Measurements from ENCODE around the gene PRSS12.

Gene PRSS12

GRCh38 chr4:118373614-118374255 is 20.9 kb upstream of the PRSS12 start:
- Mint-ChIP-seq H3K36me3 (ENCODE audit: low read depth) (no peaks in the 10 kb centered on the region), H3K9me3 (no peaks in the 10 kb centered on the region), H3K4me1 (ENCODE audit: low read depth) (no peaks in the 10 kb centered on the region), H3K27me3 (ENCODE audit: low read depth) (no peaks in the 10 kb centered on the region), H3K27ac (no peak overlapping the region), H3K4me3 (no peak overlapping the region)
- no peak for DNase-seq (ENCODE audit: low spot score)

- no peak for DNase-seq (ENCODE audit: low spot score)
- Mint-ChIP-seq H3K9me3 (no peaks in the 10 kb centered on the region), H3K4me3 (no peak overlapping the region), H3K27ac (no peak overlapping the region), H3K36me3 (ENCODE audit: low read depth) (no peaks in the 10 kb centered on the region), H3K27me3 (ENCODE audit: low read depth) (no peaks in the 10 kb centered on the region), H3K4me1 (ENCODE audit: low read depth) (no peaks in the 10 kb centered on the region)
Observed at GRCh38 chr4:118372251-118372650, 19.4 kb upstream of the PRSS12 start.

- peaks cover 2% of the 10 kb centered on the region for H3K27me3 Mint-ChIP-seq (ENCODE audit: low read depth)
- H3K4me1 Mint-ChIP-seq (ENCODE audit: low read depth) = no peaks in the 10 kb centered on the region
- no peaks in the 10 kb centered on the region for H3K9me3 Mint-ChIP-seq
- no peak overlapping the region for H3K4me3 Mint-ChIP-seq
- H3K27ac Mint-ChIP-seq = no peak overlapping the region
- H3K36me3 Mint-ChIP-seq (ENCODE audit: low read depth) = no peaks in the 10 kb centered on the region
- DNase-seq (ENCODE audit: low spot score) = no peak
Observed at GRCh38 chr4:118369231-118369630, 16.4 kb upstream of the PRSS12 start.

DNA sequence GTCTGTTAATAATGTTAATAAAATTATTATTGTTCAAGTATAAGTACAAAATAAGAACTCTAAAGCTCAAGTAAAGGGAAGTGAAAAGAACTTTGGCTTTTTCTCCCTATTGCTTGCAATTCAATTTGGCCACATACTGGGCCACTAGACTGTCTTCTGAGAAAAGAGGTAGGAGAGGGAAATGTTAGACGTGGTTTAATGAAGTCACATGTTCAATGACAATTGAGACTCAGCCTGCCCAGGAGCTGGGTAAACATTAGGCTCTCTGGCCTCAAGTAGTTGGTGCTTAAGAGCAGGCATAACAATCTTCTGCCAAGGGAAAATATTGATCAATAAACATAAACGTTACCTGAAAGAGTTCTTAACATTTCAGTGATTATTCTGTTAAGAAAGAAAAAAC is 15.1 kb upstream of the PRSS12 start:
- no peaks in the 10 kb centered on the region for H3K4me1 Mint-ChIP-seq (ENCODE audit: low read depth)
- no peak overlapping the region for H3K4me3 Mint-ChIP-seq
- no peaks in the 10 kb centered on the region for H3K9me3 Mint-ChIP-seq
- DNase-seq (ENCODE audit: low spot score) = no peak
- H3K27ac Mint-ChIP-seq = no peak overlapping the region
- H3K27me3 Mint-ChIP-seq (ENCODE audit: low read depth) = peaks cover 2% of the 10 kb centered on the region
- H3K36me3 Mint-ChIP-seq (ENCODE audit: low read depth) = no peaks in the 10 kb centered on the region

DNA sequence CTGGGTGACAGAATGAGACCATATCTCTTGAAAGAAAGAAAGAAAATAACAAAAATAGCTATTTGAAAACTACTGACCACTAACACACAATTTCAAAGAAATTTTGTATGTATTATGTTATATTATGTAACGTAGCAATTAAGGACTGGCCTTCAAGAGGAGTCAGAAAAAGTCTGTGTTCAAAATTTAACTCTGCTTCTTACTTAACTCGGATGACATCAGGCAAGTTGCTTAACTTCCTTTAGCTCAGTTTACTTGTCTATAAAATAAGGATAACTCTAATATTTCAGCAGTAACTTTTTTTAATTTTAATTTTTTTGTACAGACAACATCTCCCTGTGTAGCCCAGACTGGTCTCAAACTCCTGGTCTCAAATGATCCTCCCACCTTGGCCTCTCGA is 14.6 kb upstream of the PRSS12 start:
- Mint-ChIP-seq H3K4me3 (no peak overlapping the region), H3K9me3 (no peaks in the 10 kb centered on the region), H3K36me3 (ENCODE audit: low read depth) (no peaks in the 10 kb centered on the region), H3K4me1 (ENCODE audit: low read depth) (no peaks in the 10 kb centered on the region), H3K27ac (no peak overlapping the region), H3K27me3 (ENCODE audit: low read depth) (peaks cover 2% of the 10 kb centered on the region)
- DNase-seq (ENCODE audit: low spot score) = no peak

DNA sequence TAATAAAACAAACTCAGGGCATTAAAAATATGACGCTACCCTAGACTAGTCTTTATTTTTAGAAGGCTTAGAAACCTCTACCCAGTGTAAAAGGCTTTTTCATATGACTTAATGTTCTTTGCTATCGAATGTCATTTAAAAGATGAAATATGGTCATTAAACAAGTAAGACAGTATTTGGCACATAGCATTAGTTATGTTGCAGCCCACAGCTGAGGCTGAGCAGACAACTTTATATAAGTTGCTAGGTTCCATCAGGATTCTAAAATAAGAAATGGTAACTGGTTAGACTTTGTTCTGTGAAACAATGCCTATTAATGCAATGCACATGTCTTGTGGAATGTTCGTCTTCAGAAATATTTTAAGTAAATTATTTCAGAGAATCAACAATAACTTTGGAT is 10.4 kb upstream of the PRSS12 start:
- DNase-seq (ENCODE audit: low spot score) = no peak
- Mint-ChIP-seq H3K27ac (no peak overlapping the region), H3K9me3 (no peaks in the 10 kb centered on the region)

DNA sequence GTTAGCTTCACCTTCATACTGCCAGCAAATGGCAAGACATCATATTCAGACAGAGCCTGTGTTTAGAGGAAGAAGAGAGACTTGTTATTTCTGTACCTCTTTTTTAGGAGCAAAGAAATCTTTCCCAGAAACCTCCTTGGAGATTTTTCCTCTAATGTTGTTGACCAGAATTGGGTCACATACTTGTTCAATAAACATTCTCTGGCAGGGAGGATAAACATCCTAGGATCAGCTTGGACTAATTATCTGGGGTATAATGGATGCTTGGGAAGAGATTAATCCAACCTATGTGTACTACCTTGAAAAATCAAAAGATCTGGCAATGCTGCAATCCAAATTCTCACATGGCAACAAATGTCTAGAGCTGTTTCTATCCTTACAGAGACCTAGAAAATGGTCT is 8.4 kb upstream of the PRSS12 start:
- Mint-ChIP-seq H3K4me1 (ENCODE audit: low read depth) (no peaks in the 10 kb centered on the region), H3K27ac (no peak overlapping the region), H3K36me3 (ENCODE audit: low read depth) (no peaks in the 10 kb centered on the region), H3K4me3 (no peak overlapping the region), H3K27me3 (ENCODE audit: low read depth) (peaks cover 17% of the 10 kb centered on the region), H3K9me3 (no peaks in the 10 kb centered on the region)
- no peak for DNase-seq (ENCODE audit: low spot score)

More for the DNA sequence above, 10.4 kb upstream of the PRSS12 start:
- no peaks in the 10 kb centered on the region for H3K36me3 Mint-ChIP-seq (ENCODE audit: low read depth)
- H3K4me1 Mint-ChIP-seq (ENCODE audit: low read depth) = no peaks in the 10 kb centered on the region
- peaks cover 9% of the 10 kb centered on the region for H3K27me3 Mint-ChIP-seq (ENCODE audit: low read depth)
- H3K4me3 Mint-ChIP-seq = no peak overlapping the region

DNA sequence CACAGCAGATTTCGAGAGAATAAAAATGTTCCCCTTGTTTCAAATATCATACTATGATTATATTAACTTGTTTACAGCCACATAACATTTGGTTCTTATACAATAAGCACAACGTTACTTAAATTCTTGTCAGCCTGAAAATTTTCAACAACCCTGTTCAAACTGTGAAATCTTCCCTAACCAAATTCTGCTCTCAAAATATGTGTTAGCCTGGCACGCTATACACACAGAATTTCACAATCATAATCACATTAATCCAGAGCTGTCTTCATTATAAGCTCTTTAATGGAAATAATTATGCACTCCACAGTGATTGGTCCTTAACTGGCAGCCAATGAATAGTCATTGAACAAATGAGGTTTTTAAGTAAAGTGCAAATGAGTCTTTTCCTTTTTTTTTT is 7.3 kb upstream of the PRSS12 start:
- Mint-ChIP-seq H3K9me3 (no peaks in the 10 kb centered on the region), H3K4me3 (no peak overlapping the region), H3K4me1 (ENCODE audit: low read depth) (no peaks in the 10 kb centered on the region), H3K36me3 (ENCODE audit: low read depth) (no peaks in the 10 kb centered on the region), H3K27me3 (ENCODE audit: low read depth) (peaks cover 26% of the 10 kb centered on the region), H3K27ac (no peak overlapping the region)
- DNase-seq (ENCODE audit: low spot score) = no peak

DNA sequence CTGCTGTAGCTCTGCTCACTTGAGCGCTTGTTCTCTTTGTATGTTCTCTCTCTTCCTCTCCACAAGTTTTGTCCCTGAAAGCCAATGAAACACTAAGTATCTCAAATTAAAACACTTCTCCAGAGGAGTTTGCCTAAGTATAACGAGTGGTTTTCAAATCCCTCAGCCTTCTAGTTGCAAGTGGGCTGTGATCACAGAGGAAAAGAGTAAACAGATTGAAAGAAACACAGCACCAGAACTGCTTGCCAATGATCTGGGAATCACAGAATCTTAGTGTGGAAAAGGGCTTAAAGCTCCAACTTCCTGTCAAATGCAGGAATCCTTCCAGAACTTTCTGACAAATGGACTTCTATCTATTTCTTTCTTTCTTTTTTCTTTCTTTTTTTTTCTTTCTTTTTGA is 4.8 kb upstream of the PRSS12 start:
- Mint-ChIP-seq H3K36me3 (ENCODE audit: low read depth) (no peaks in the 10 kb centered on the region), H3K27ac (no peak overlapping the region), H3K4me3 (no peak overlapping the region), H3K27me3 (ENCODE audit: low read depth) (peaks cover 45% of the 10 kb centered on the region), H3K9me3 (no peaks in the 10 kb centered on the region), H3K4me1 (ENCODE audit: low read depth) (peaks cover 7% of the 10 kb centered on the region)
- DNase-seq (ENCODE audit: low spot score) = no peak

- DNase-seq (ENCODE audit: low spot score) = no peak
- no peak overlapping the region for H3K27ac Mint-ChIP-seq
- no peaks in the 10 kb centered on the region for H3K36me3 Mint-ChIP-seq (ENCODE audit: low read depth)
- H3K9me3 Mint-ChIP-seq = no peaks in the 10 kb centered on the region
- no peak overlapping the region for H3K4me3 Mint-ChIP-seq
- H3K4me1 Mint-ChIP-seq (ENCODE audit: low read depth) = peaks cover 10% of the 10 kb centered on the region
- peaks cover 46% of the 10 kb centered on the region for H3K27me3 Mint-ChIP-seq (ENCODE audit: low read depth)
Observed at GRCh38 chr4:118356731-118357130, 3.9 kb upstream of the PRSS12 start.

DNA sequence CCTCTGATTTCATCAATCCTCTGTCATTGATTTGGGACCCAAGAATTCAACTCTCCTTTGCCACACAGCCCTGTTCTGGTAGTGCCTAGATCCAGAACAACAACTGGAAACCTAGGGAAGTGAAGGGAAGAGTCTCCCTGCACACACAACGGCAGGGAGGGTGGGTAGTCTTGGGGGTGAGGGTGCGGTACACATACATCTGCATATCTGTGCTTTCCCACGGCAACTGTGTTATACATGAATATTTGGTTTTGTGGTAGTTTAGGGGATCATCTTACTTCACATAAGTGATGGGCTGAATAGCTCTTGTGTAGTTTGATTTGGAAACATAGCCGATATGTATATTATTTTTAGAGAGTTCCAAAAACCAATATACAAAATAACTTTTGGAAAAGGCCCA is 3.3 kb upstream of the PRSS12 start:
- DNase-seq (ENCODE audit: low spot score) = no peak
- Mint-ChIP-seq H3K36me3 (ENCODE audit: low read depth) (no peaks in the 10 kb centered on the region), H3K4me1 (ENCODE audit: low read depth) (peaks cover 11% of the 10 kb centered on the region), H3K9me3 (no peaks in the 10 kb centered on the region), H3K4me3 (no peak overlapping the region), H3K27ac (no peak overlapping the region), H3K27me3 (ENCODE audit: low read depth) (peaks cover 52% of the 10 kb centered on the region)

- peaks cover 11% of the 10 kb centered on the region for H3K4me1 Mint-ChIP-seq (ENCODE audit: low read depth)
- DNase-seq (ENCODE audit: low spot score) = no peak
- H3K27me3 Mint-ChIP-seq (ENCODE audit: low read depth) = peaks cover 62% of the 10 kb centered on the region
- H3K27ac Mint-ChIP-seq = no peak overlapping the region
- no peak overlapping the region for H3K4me3 Mint-ChIP-seq
- H3K36me3 Mint-ChIP-seq (ENCODE audit: low read depth) = no peaks in the 10 kb centered on the region
- H3K9me3 Mint-ChIP-seq = no peaks in the 10 kb centered on the region
Observed at GRCh38 chr4:118354913-118355312, 2.1 kb upstream of the PRSS12 start.

- Mint-ChIP-seq H3K4me3 (peak overlapping the region; percentile 84), H3K27me3 (ENCODE audit: low read depth) (peaks cover 68% of the 10 kb centered on the region), H3K4me1 (ENCODE audit: low read depth) (peaks cover 11% of the 10 kb centered on the region), H3K9me3 (no peaks in the 10 kb centered on the region), H3K27ac (no peak overlapping the region), H3K36me3 (ENCODE audit: low read depth) (no peaks in the 10 kb centered on the region)
- no peak for DNase-seq (ENCODE audit: low spot score)
Observed at GRCh38 chr4:118353534-118354030, 779 bp upstream of the PRSS12 start.

DNA sequence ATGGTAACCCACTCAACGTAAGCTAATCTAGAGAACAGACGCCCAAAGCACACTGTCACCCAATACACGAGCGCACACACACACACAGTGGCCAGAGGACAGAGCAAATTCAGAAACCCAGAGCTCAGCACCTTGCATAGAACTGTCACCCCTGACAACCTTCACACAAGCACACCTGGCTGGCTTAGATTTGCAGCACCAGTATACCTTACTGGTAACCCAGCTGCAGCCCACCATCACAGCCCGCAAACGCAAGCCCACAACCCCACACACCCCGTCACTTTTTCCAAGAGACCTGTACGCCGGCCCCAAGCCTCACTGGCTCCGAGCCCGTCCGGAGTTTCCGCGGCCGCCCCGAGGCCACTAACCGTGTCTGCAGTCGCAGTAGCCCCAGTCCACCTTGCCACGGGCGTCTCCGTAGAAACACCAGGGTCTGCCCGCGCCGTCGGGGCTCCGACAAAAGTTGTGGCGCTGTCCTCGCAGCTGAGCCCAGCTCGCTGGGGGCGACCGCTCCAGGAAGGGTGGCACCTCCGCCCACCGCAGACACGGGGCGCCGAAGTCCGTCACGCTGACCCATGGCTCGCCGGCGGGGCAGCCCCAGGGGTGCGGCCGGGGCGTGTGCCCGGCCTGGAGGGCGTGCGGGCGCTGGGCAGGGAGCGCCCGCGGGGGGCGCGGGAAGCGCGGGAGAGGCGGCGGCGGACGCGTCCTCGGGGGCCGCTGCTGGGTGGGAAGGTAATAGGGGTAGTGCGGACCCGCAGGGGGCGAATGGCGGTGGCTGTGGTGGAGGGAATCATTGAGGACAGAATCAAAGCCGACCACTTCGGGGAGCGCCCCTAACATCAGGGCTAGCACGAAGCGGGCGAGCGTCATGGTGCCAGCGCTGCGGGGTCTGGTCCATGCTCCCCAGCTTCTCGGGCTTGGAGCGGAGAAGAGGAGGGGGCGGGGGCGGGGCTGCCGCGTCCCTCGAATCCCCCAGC is 664 bp downstream of the PRSS12 start:
- no peak for DNase-seq (ENCODE audit: low spot score)
- peaks cover 65% of the 10 kb centered on the region for H3K27me3 Mint-ChIP-seq (ENCODE audit: low read depth)
- peaks cover 11% of the 10 kb centered on the region for H3K4me1 Mint-ChIP-seq (ENCODE audit: low read depth)
- H3K4me3 Mint-ChIP-seq = peak overlapping the region; percentile 54
- no peak overlapping the region for H3K27ac Mint-ChIP-seq
- no peaks in the 10 kb centered on the region for H3K36me3 Mint-ChIP-seq (ENCODE audit: low read depth)
- H3K9me3 Mint-ChIP-seq = no peaks in the 10 kb centered on the region
